ENCODE results near the gene AKAP8L.
A peak's percentile ranks its signal among the peaks of the same experiment; 100 is the strongest.
"Not testable (repeated sequence)": the region's sequence is repeated elsewhere in the genome, so short reads cannot be mapped to it uniquely, and the experiment has no call there.

The AKAP8L gene

DNA sequence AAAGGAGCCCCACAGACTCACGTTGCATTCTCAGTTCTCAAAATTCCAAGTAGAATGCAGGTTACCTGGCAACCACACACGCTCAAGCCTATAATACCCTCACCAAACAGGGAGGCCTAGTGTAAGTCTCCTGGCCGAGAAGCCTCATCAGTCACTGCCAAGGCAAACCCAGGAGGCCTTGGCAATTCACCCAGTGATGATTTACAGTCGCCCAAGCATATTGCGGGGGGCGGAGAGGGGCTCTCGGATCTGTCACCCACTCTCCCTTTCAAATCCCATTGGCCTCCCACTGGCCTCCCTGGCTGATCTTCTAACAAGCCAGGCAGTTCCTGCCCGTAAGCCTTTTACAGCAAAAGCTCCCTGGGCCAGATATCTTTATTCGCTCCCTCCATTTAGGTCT, 1.1 kb downstream of the AKAP8L start:
- no peak for DNase-seq

DNA sequence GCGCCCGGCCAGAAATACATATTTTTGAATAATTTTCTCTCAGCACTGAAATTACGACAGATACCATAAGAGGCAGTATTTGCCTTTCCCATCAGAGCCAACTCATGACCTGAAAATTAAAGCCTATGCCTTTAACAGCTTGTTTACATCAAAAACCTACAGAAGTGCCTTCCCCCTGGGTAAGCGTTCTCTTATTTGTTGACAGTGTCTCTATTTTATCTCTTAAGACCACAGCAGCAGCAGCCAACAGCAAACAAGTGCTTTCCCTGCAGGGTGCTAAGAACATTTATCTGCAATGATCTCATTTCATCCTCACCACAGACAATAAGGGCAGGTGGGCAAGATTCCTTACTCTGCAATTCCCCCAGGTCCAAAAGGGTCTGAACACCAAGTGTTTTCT, 6.0 kb downstream of the AKAP8L start:
- no peak for DNase-seq

DNA sequence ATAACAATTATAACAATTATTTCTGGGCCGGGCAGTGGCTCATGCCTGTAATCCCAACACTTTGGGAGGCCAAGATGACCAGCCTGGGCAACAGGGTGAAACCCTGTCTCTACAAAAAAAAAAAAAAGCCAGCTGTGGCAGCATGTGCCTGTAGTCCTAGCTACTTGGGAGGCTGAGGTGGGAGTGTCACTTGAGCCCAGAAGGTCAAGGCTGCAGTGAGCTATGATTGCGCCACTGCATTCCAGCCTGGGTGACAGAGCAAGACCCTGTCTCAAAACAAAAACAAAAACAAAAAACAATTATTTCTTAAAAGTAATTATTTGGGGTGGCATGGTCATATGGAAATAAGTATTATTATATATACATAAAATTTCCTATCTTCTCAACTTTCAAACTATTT, 7.4 kb downstream of the AKAP8L start:
- DNase-seq: not testable (repeated sequence)

DNA sequence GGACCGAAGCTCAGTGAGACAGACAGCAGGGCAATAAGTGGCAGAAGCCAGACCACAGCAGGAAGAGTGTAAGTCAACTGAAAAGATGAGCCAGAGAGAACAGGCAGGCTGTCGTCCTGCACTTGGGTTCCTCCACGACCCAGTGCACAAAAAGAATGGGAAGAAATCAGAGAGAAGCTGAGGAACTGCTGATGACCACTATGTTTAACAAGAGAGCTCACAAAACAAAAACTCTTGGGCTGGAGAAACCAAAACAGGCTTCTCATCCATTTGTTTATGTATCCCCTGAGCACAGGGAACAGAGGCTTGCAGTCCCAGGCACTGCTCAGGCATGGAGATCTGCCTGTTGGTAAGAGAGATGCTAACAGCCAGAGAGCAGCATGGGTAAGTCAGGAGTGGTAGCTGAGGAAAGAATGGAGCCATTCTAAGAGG, 14.0 kb downstream of the AKAP8L start:
- no peak for DNase-seq

DNA sequence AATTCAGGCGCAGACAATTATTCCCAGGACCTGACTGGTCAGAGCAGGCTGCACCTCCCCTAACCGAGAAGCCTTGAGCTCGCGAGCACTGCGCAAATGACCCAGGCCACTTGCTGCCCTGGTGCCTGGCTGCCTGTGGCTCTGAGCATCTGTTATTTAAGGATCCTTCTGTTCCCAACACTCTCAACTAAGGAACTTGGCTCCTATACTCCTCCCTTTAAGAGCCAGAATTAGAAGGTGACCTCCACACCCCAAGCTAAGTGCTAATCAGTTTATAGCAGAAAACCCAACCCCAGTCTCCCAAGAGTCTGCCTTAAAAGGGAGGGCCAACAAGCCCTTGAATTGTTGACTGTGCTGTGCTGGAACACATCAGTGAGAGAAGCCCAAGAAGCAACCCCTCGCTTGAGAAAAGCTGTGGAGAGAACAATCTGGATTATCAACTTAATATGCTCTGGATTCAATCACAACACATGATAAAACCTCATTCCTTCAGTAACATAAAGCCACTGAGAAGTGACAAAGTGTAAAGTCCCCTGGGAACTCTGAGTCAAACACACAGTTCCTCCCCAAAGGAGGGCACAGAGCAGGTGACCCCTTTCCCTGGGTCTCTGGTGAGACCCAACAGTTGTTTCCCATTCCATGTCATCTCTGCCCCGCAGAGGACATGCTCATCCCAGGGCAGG, 14.6 kb downstream of the AKAP8L start:
- DNase-seq: no peak

DNA sequence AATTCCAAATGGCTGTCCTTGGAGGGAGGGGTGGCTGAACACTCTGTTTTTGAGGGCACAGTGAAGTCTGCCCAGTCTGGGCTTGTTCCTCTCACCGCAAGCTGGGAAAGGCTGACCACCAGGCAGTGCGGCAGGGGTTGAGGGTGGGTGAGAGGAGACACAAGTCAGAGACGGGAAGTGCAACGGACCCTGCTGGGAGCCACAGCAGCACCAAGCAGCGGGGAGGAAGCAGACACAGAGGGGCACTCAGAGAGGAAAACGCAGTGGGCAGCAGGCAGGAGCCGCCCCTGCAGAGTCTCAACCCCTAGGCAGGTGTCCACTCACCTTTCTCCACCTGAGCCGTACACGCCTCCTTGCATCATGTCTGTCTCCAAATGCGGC, 15.6 kb downstream of the AKAP8L start:
- no peak for DNase-seq

DNA sequence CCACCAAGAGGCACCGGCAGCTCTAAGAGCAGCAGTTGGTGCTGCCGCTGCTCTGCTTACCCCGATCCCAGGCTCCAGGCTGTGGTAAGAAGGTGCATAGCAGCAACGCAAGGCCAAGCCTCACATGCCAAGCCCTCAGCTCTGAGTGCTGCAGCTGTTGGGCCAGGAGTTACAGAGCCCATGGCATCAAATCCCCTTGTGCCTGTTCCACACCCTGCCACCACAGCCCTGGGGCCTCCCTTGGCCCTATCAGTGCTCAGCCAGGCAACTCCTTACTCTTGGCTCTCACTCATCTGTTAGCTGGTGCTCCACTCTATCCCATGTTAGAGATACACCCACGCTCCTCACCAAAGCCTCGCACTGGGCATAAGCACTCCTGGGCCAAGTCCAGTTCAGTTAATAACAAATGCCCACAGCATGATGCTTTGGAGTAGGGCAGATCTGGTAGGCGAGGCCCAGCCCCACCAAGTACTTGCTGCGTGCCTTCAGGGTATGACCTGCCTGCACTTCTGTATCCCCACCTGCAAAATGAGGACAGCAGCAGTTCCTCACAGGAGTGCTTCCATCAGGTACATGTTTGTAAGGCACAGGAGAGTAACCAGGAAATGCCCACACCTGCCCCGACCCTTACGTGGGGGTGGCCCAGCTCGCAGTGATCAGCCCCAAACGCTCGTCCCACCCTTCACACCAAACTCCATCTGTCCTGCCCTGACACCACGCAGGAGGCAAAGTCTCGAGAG, 16.2 kb downstream of the AKAP8L start:
- DNase-seq: no peak

DNA sequence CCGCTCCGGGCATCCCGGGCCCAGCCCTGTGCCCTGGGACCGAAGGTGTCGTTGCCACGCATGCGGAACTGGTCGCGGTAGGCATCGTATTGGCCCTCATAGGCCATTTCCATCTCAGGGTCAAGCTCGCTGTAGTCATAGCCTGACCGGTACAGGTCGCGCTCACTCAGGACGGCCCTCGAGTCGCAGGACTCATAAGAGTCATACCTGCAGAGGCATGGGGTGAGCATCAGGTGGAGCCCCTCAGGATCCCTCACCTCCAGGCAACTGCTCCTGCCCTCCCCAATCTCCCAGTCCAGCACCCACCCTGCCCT, 17.4 kb downstream of the AKAP8L start:
- peak; percentile 33 for DNase-seq

DNA sequence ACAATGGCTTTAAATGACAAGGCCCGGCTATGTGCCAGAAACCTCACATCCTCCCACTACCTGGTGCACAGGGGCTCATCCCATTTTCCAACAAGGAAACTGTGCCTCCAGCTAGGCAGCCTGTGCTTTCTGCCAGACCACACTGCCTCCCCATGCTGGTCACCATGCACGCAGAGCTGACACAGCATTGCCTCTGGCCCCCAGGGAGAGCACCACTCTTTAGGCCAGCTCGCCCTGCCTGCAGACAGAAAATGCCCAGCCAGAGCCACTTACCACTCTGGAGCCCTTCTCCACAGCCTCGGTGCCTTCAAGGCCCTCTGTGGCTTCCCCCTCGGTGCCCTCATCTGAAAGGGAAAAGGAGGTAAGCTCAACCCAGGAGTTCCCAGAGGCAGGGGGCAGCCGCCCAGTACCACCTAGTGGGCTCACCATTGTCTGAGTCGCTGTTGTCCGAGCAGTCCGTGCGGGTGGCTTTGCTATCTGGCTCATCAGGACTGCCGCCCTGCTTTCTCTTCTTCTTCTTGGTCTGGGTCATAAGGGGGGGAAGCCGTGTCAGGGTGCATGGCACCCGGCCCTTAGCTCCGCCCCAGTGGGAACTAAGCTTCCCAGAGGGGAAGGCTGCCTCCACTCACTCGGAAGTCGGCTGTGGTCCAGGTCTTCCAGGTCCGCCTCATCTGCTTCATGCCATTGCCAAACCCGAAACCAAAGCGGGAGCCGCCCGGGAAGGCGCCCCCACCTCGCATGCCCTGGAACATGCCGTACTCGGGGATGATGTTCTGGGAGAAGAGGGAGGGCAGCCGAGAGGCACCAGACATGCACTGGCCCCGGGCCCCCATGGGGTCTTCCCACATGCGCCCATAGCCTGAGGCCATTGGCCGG, 18.0 kb downstream of the AKAP8L start:
- DNase-seq: no peak

DNA sequence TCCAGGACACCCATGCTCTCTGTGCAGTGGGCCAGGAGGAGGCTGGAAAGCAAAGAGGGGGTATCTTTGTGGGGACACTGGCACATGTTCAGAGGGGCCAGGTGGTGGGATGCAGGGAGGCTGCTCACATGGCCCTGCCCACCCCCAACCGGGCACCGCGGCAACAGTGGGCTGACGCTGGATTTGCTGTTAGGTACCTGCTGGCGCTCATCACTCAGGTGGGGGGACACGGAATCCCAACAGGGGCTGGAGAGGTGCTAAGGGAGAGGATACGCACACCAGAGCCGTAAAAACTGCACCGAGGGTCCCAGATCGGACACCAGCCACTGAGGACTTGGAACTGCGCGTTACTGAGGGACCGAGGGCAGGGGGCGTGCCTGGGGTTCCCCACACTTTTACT, 19.2 kb downstream of the AKAP8L start:
- no peak for DNase-seq

DNA sequence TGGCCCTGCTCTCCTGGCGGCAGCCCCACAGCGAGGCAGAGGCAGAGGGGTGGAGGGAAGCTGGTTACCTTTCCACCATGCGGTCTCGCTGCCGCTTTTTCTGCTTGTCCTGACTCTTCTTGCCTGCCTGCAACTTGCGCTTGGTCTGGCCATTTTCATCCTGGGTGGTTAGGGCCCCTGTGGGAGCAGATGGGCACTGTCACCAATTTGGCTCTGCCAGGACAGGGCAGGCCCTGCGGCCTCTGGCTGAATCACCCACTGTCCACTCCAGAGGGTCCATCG, 19.6 kb downstream of the AKAP8L start:
- no peak for DNase-seq

DNA sequence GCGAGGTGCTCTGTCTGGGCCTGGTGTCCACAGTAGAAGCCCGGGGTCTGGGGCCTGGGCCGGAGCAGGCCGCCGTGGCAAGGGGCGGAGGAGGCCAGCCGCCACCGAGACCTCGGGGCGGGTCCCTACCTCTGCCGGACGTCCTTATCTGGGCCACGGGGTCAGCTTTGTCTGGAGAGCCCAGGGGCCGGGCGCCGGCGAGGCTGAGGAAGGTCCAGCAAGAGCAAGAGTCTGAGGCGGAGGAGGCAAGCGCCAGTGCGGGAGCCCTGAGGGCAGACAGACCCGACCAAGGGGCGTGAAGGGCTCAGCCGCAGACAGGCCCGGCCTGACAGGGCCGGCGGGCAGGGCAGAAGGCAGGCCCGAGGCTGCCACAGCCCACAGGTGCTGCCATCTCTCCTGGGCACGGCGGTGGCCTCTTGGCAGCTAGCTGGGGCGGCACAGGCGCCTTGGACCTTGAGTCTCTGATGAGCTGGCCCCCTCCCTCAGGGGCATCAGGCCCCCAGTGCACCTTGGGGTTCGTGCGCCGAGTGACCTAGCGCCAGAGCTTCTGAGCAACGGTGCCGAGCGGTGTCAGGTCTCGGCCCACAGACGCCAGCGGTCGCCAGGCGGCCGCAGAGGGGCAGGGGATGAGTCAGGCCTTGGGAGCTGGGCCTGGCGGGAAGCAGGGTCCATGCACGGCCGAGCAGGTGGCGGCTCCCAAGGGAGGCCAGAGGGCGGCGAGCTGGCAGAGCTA, 20.1 kb downstream of the AKAP8L start:
- DNase-seq: no peak

DNA sequence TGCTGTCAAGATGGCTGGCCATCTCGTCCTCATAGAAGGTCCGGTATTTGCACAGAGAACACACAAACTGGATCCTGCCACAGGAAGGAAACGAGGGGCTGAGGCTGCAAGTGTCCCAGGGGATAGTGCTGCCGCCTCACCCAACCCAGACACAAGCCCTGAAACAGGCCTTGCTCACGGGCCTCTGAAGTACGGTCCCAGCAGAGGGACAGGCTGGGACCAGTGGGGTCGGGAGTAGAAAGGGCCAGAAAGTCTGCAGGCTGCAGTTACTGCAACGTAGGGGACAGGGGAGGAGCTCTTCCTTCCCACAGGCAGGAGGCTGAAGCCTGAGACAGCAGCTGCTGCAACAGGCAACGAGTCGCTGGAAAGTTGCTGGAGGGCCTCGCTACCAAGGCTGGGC, 21.0 kb downstream of the AKAP8L start:
- no peak for DNase-seq

DNA sequence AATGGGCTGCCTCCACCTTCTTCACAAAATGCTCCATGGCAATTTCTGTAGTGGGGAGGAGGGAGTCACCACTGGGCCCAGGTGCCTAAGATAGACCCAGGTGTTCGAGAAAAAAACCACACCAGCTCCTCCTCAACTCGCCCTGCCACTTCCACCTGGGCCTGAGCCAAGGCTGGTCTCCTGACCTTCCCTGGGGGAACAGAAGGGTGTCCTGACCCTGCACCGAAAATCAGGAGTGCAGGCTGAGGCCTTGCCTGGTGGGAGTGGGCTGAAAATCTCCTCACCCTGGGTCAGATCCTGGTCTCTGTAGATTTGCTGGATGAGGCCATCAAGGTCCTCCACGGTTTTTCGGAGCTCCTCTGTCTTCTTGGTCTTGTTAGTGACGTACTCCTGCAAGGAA, 21.6 kb downstream of the AKAP8L start:
- DNase-seq: no peak

DNA sequence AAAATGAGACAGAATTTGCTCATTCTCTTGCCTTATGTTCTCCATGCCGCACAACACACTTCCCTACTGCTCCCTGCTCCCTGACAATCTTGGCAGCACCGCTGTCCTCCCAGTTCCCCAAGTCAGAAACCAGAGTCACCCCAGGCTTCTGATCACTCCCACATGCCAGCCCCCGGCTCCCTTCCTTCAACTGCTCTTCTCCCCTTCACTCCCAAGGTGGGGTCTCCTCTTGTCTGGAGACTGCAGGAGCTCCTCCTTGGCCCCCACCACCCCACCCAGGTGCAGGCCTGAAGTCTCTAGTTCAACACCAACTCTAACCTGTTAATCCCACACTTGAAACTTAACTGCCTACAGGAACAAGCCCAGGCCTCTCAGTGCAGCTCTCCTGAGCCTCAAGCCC, 22.4 kb downstream of the AKAP8L start:
- DNase-seq: no peak

DNA sequence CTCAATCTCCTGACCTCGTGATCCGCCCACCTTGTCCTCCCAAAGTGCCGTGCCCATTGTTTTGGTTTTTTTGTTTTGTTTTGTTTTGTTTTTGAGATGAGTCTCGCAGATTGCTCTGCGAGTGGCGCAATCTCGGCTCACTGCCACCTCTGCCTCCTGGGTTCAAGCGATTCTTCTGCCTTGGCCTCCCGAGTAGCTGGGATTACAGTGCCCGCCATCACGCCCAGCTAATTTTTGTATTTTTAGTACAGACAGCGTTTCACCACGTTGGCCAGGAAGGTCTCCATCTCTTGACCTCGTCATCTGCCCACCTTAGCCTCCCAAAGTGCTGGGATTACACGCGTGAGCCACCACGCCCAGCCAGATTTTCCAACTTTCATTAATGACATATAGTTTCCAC, 23.5 kb downstream of the AKAP8L start:
- not testable (repeated sequence) for DNase-seq

DNA sequence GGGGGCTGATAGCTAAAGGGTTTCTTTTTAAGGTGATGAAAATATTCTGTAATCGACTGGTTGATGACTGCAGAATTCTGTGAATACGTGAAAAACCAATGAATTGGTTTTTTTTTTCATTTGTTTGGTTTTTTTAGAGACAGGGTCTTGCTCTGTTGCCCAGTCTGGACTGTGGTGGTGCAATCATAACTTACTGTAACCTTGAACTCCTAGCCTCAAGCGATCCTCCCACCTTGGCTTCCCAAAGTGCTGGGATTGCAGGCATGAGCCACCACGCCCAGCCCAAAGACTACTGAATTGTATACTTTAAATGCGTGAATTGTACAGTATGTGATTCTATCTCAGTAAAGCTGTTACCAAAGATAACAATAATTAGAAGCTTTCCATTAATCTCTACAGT, 24.4 kb downstream of the AKAP8L start:
- DNase-seq: no peak

DNA sequence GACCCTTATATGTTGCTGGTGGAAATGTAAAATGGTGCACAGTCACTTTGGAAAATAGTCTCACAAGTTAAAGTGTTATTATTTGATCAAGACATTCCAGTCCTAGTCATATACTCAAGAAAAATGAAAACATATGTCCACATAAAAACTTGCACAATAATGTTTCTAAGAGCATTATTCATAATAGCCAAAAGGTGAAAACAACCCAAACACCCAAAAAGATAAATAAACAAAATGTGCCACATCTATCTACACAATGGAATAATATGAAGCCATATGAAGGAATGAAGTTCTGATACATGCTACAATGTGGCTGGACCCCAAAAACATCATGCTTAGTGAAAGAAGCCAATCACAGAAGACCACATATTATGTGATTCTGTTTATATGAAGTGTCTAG, 24.8 kb downstream of the AKAP8L start:
- DNase-seq: no peak

DNA sequence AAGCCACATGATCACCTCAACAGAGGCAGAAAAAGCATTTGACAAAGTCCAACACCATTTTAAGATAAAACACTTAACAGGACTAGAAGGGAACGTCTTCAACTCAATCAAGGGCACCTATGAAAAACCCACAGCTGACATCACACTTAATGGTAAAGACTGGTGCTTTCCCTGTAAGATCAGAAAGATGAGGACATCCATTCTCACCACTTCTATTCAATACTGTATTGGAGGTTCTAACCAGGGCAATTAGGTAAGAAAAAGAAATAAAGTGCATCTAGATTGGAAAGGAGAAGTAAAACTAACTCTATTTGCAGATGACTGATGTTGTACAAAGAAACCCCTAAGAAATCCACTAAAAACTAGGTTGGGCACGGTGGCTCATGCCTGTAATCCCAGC, 28.0 kb downstream of the AKAP8L start:
- DNase-seq: no peak

DNA sequence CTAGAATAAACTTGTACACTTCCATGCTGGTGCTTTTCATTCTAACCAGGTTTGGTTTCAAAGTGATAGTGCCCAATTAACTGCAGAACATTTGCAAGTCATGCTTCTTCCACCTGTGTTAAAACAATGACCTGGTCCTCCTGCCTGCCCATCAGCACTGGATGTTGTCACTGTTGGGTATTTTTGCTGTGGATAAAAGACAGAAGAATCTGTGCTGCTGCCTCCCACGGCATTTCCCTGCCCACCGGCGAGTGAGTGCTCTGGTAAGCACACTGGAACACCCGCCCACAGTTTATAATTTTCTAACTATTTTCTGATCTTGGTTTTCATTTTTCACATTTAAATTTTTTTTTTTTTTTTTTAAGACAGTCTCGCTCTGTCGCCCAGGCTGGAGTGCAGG, 36.9 kb downstream of the AKAP8L start:
- no peak for DNase-seq

DNA sequence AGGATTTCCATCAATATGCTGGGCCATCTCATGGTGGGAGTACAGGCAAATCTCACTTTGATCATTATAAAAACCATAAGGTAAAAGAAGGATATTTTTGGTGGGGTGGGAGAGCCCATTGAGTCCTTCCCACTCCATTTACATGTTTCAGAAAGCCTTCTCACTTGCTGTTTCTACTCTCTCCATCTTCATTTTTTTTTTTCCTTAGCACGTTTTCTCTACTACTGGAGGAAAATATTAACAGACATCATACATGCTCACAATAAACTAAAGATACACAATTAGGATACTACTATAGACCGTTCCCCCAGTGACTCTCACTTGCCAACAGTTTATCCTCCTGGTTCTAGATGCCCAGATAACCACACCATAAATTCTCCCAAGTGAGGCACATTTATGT, 37.4 kb downstream of the AKAP8L start:
- no peak for DNase-seq

DNA sequence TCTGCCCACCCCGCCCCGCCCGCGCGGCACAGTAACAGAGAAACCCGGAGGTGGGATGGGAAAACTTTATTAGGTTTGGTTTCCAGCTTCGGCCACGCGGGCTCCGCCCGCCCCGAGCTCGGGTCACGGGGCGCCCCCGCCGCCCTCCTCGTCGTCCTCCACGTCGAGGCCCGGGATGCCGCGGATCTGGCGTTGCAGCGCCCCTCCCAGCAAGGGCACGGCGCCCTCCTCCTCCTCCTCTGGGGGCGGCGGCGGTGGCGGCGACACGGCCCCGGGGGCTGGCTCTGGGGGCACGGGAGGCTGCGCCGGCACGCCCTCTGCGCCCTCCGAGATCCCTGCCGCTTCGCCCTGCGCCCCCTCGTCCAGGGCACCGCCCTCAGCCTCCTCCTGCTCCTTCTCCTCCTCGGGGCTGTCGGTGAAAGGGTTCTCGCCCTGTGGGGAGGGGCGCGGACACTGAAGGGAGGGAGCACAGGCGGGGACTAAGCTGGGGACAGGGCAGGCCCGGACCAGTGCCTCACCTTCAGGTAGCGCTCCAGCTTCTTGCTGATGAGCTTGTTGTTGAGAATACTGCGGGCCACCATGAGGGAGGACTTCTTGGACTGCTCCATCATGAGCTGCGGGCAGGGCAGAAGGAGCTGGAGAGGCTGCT, 38.7 kb downstream of the AKAP8L start:
- DNase-seq: peak; percentile 95
